K562 (cell line): Measurements from ENCODE around the gene TMEM41B. TPM values are rescaled to one million over a fixed set of nuclear protein-coding genes. Genes with fewer than 3 reads are reported as not detected.

Experiments used
- CREBBP ChIP-seq: IDR thresholded peaks from one replicate; pipeline ENCODE4 v1.6.1; 2012; ENCODE audit warnings: low read depth, mild to moderate bottlenecking, control low read depth, inconsistent platforms, low read length
- CREM ChIP-seq: IDR thresholded peaks from 2 replicates; pipeline ENCODE4 v1.6.1; 2014; ENCODE audit warnings: antibody characterized with exemption, low read depth
- CTBP1 ChIP-seq: fragments of 450-650 bp; IDR thresholded peaks from 2 replicates; pipeline ENCODE4 v1.6.1; 2016; ENCODE audit warnings: borderline replicate concordance
- GABPB1 ChIP-seq: sonication (generic); formaldehyde crosslinking; IDR thresholded peaks from 2 replicates; pipeline ENCODE4 v1.8.0; 2022; ENCODE audit warnings: mild to moderate bottlenecking, missing genetic modification reagents
- JUN ChIP-seq, 2 experiments: sonication (generic) in 1 of 2; formaldehyde crosslinking in 1 of 2; IDR thresholded peaks; 2 replicates each; pipeline versions ENCODE4 v1.6.1 to v1.8.0; 2012 to 2022; ENCODE audit warnings: borderline replicate concordance in 2 of 2, mild to moderate bottlenecking in 2 of 2, improper control_type of control experiment in 1 of 2, low read depth in 1 of 2, low read length in 1 of 2, missing genetic modification reagents in 1 of 2
- NFE2 ChIP-seq: IDR thresholded peaks from 2 replicates; pipeline ENCODE4 v1.6.1; 2014; ENCODE audit warnings: antibody characterized with exemption, low read depth
- POLR2B ChIP-seq: fragments of 450-650 bp; IDR thresholded peaks from 2 replicates; pipeline ENCODE4 v1.6.1; 2018; ENCODE audit warnings: low read depth; ENCODE audit not compliant: partially characterized antibody
- POLR2G ChIP-seq: fragments of 200-400 bp; formaldehyde crosslinking; IDR thresholded peaks from 2 replicates; pipeline ENCODE4 v1.6.1; 2017; ENCODE audit warnings: low read depth, mild to moderate bottlenecking, antibody characterized with exemption, low read length, moderate library complexity
- TFAP4 ChIP-seq: sonication (generic); formaldehyde crosslinking; IDR thresholded peaks from 2 replicates; pipeline ENCODE4 v1.8.0; 2022; ENCODE audit warnings: missing genetic modification reagents, mild to moderate bottlenecking, moderate library complexity, borderline replicate concordance
- ZBTB26 ChIP-seq: fragments of 450-650 bp; formaldehyde crosslinking; IDR thresholded peaks from 2 replicates; pipeline ENCODE4 v1.4.0; 2022; ENCODE audit warnings: missing genetic modification characterization
- ZBTB33 ChIP-seq: sonication (generic); formaldehyde crosslinking; IDR thresholded peaks from 2 replicates; pipeline ENCODE4 v1.8.1; 2023; ENCODE audit warnings: mild to moderate bottlenecking, missing genetic modification reagents
- ZBTB7A ChIP-seq: IDR thresholded peaks from 2 replicates; pipeline ENCODE4 v1.6.1; 2011; ENCODE audit warnings: low read depth, mild to moderate bottlenecking, low read length, moderate library complexity, borderline replicate concordance; ENCODE audit not compliant: control insufficient read depth
- ZMIZ1 ChIP-seq, 2 experiments: fragments of 150-350 bp in 1 of 2; IDR thresholded peaks; 2 replicates each; pipeline ENCODE4 v1.6.1; 2012 to 2016; ENCODE audit warnings: low read depth in 2 of 2, low read length in 2 of 2, mild to moderate bottlenecking in 1 of 2, moderate library complexity in 1 of 2
- ZNF639 ChIP-seq, 2 experiments: fragments of 200-800 bp in 1 of 2; sonication (Bioruptor generic) in 1 of 2; sonication (generic) in 1 of 2; formaldehyde crosslinking in 1 of 2; IDR thresholded peaks in 1 of 2; conservative IDR thresholded peaks in 1 of 2; 2 replicates each; pipeline versions ENCODE4 v1.5.0 to v1.6.1; 2016 to 2020; ENCODE audit warnings: missing compliant biosample characterization in 1 of 2, missing genetic modification characterization in 1 of 2, missing genetic modification reagents in 1 of 2
- polyA plus RNA-seq, 8 experiments: library from polyadenylated mRNA; depleted of rRNA in 4 of 8; stranded (reverse) in 5 of 8; unstranded in 3 of 8; fragments of >200 nt; fragmentation: Nextera tagmentation in 2 of 8; fragmentation: Illumina TruSeq in 1 of 8; extraction: Ambion mirVana in 2 of 8; extraction: Trizol in 1 of 8; gene quantifications; 2 replicates each; pipeline versions ENCODE4 v1.2.1 to v1.2.3, GENCODE V29; 2011 to 2014; ENCODE audit warnings: inconsistent platforms in 1 of 8, missing spikeins in 1 of 8
- total RNA-seq, 7 experiments: library from RNA; depleted of rRNA in 6 of 7; stranded (reverse); fragments of >200 nt in 6 of 7; fragmentation: Illumina TruSeq in 2 of 7; extraction: Trizol in 2 of 7; gene quantifications; 2 replicates each; pipeline versions ENCODE4 v1.2.1 to v1.2.3, GENCODE V29; 2011 to 2021; ENCODE audit warnings: low replicate concordance in 1 of 7

The TMEM41B gene
- total and polyA plus RNA-seq, 9 of the 15 experiments (the other 6 are each of a cell fraction or from before 2014, with no cell fraction given): 17.1 to 89.6 (median 48.7) TPM

- no peak for TF ChIP-seq ZBTB26
- peak; percentile 72 for TF ChIP-seq JUN (IDR thresholded peaks at IDR 0.05; ENCODE audit: borderline replicate concordance, low read depth, low read length)
- TF ChIP-seq JUN (CRISPR knock-in tag; IDR thresholded peaks at IDR 0.05; ENCODE audit: borderline replicate concordance): no peak
- TF ChIP-seq TFAP4 (CRISPR knock-in tag): peak; percentile 72; the same call in 1 of the 2 replicates
- peak; percentile 28; the same call in 1 of the 2 replicates for TF ChIP-seq GABPB1 (CRISPR knock-in tag)
- TF ChIP-seq CREBBP: no peak
- TF ChIP-seq POLR2G: peak; percentile 94
- TF ChIP-seq POLR2B: peak; percentile 45
- TF ChIP-seq ZBTB7A: peak; percentile 84; the same call in 1 of the 2 replicates
- no peak for TF ChIP-seq ZBTB33 (CRISPR knock-in tag)
- peak; percentile 56; the same call in 1 of the 2 replicates for TF ChIP-seq CREM
- peak; percentile 47; the same call in 1 of the 2 replicates for TF ChIP-seq CTBP1
- TF ChIP-seq ZMIZ1 (IDR thresholded peaks at IDR 0.05; ENCODE audit: low read depth in 2 of 2, low read length in 2 of 2): peak in 1 of 2 experiments; percentile 31; a peak in 1 of 4 replicates
- 0 out of 2 replicates have a peak, but pooled peaks have one; percentile 8 for TF ChIP-seq NFE2
- TF ChIP-seq ZNF639 (CRISPR knock-in tag; conservative IDR thresholded peaks at IDR 0.05 in 1 of 2, IDR thresholded peaks at IDR 0.05 in 1 of 2): peak in 1 of 2 experiments; percentile 35; a peak in 1 of 4 replicates
Observed at GRCh38 chr11:9265211-9266131, 48.9 kb downstream of the TMEM41B start, which contains the start of gene DENND5A (continued).
